GM18861 (cell line): ENCODE measurements around the gene MRPL9.

ENCODE experiments used
- ATAC-seq: cut with Tn5 transposase; IDR thresholded peaks from one replicate; pipeline ENCODE4 v1.9.1; 2021; ENCODE audit not compliant: unreplicated experiment

Gene MRPL9

DNA sequence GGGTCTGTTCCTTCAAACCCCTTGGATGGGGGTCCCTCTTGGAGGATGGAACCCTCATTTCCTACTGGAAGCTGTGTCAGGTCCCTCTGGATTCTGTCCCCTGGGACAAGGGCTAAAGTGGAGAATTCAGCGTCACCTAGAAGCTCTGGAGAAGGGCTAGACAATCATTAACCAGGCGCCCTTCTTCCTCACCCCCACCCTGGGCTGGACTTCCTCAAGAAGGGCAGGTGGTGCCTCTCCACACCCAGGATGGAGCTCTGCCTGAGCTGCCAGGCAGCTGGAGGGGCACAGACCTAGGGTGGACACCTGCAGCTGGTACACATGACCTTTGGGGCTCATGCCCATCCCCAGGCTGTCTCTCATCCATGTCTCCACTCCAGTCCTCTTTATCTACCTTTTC, 50.3 kb downstream of the MRPL9 start:
- no peak for ATAC-seq

DNA sequence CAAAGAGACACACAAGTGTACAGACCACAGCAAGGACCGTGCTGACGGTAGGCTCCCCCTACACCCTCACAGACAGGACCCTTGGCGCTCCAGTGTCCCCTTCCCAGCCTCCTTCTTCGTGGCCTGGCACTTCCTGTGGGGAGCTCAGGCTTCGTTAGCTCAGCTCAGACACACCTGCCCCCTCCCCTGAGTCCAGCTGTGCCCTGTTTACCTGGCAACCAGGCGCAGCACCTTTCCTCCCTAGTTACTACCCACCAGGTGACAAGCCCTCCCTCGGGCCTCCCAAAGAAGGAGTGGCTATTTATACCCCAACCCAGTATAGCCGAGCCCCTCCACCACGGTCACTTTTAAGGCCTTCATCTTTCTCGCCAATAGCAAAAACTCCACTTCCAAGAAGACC, 51.3 kb downstream of the MRPL9 start:
- no peak for ATAC-seq

DNA sequence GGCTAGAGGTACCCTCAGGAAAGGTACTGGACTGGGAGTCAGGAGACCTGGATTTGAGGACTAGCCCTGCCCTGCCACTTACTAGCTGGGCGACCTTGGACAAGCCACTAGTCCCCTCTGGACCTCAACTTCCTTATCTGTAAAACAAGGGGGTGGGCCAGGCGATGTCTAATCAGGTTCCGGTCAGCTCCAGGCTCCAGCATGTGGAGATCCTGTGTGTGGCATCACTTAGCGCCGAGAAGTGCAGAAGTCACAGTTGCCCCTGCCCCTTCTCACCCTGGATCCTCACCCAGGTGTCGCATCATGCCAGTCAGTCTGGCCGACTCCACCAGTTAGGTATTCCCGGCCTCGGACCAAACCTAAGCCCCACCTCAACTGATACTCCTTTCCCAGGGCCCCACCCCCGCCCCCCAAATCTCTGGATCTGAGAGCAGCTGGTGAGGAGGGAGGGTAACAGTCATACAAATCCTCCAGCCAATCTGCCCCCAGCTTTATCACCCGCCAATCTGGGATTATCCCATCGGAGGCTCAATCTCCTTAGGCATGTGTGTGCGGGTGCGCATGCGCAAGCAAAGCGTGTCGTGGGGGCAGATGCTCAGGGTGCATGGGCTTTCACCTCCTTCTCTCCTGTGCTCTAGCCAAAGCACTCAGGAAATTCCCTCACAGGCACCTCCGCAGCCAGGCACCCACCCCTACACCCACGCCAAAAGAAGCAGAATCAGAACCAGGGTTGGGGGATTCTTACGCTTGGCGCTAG, 52.1 kb downstream of the MRPL9 start:
- no peak for ATAC-seq

DNA sequence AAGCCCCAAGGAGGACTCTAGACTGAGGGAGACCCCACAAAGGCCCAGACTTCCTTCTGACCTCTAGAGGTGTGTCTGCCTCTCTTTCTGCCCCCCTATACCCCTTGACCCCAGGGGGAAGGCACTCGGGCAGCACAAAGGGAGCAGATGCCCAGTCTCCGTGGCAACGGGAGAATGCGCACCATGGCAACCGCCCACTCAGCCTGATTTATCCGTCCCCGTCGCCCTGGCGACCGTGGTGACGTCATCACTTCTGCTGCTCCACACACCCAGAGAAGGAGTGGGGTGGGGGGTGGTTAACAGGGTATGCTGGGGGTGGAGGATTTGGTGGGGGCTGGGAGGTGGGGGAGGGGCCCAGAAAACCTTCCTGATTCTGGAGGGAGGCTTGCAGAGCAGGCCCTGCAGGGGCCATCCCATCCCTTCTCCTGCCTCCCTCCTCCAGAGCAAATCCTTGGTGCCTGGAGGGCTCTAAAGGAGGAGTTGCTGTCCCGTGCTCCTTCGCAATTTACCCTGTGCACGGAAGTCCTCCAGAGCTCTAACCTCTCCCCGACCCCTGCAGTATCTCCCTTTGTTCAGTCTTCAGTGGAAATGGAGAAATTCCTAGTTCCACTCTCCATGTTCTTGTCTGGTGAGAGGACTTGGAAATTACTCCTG, 53.0 kb downstream of the MRPL9 start:
- ATAC-seq: no peak
